BLaER1 (cell line): ENCODE measurements around the gene RNU1-3.
"Not testable (repeated sequence)": the region's sequence is repeated elsewhere in the genome, so short reads cannot be mapped to it uniquely, and the experiment has no call there.

ENCODE experiments used
- H3K27ac ChIP-seq: shearing (Covaris generic); formaldehyde crosslinking; 2 replicates; pipeline ENCODE4 v1.8.1; 2022
- H3K27me3 ChIP-seq: shearing (Covaris generic); formaldehyde crosslinking; 2 replicates; pipeline ENCODE4 v1.8.1; 2022
- H3K36me3 ChIP-seq: shearing (Covaris generic); formaldehyde crosslinking; 2 replicates; pipeline ENCODE4 v1.8.1; 2022
- H3K4me1 ChIP-seq: shearing (Covaris generic); formaldehyde crosslinking; 2 replicates; pipeline ENCODE4 v1.8.1; 2022
- H3K4me2 ChIP-seq: shearing (Covaris generic); formaldehyde crosslinking; 2 replicates; pipeline ENCODE4 v1.8.1; 2022
- H3K4me3 ChIP-seq: shearing (Covaris generic); formaldehyde crosslinking; 2 replicates; pipeline ENCODE4 v1.8.1; 2022
- H3K9ac ChIP-seq: shearing (Covaris generic); formaldehyde crosslinking; 2 replicates; pipeline ENCODE4 v1.8.1; 2022
- H3K9me3 ChIP-seq: shearing (Covaris generic); formaldehyde crosslinking; 2 replicates; pipeline ENCODE4 v1.8.1; 2022
- H4K20me1 ChIP-seq: shearing (Covaris generic); formaldehyde crosslinking; 2 replicates; pipeline ENCODE4 v1.8.1; 2022

RNU1-3 gene

GRCh38 chr1:16651560-16651959 lies 15.2 kb downstream of the RNU1-3 start:
- H3K9me3 ChIP-seq, H3K4me1 ChIP-seq, H3K9ac ChIP-seq, H4K20me1 ChIP-seq, H3K36me3 ChIP-seq, H3K4me2 ChIP-seq, H3K4me3 ChIP-seq, H3K27ac ChIP-seq, H3K27me3 ChIP-seq: not testable (repeated sequence)

DNA sequence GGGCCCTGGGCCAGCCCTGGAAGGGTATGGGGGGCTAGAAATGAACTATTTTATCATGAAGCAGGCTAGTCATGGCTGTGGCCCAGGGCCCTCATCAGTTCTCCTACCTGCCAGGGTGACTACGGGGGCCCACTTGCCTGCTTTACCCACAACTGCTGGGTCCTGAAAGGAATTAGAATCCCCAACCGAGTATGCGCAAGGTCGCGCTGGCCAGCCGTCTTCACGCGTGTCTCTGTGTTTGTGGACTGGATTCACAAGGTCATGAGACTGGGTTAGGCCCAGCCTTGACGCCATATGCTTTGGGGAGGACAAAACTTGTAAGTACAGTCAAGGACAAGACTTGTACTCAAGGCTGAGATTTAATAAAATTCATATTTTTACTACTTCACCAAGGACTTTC lies 16.8 kb downstream of the RNU1-3 start:
- not testable (repeated sequence) for H3K27ac ChIP-seq, H3K4me1 ChIP-seq, H3K9ac ChIP-seq, H3K4me2 ChIP-seq, H3K9me3 ChIP-seq, H3K36me3 ChIP-seq, H4K20me1 ChIP-seq, H3K4me3 ChIP-seq, H3K27me3 ChIP-seq

DNA sequence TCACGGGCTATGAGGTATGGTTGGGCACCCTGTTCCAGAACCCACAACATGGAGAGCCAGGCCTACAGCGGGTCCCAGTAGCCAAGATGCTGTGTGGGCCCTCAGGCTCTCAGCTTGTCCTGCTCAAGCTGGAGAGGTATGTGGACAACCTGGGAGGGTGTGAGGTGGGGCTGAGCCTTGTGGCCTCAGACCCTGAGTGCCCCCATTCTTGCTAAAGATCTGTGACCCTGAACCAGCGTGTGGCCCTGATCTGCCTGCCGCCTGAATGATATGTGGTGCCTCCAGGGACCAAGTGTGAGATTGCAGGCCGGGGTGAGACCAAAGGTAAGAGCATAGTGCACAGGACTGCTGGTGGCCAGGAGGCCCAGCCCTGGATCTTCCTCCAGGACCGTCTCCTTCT lies 17.4 kb downstream of the RNU1-3 start:
- H4K20me1 ChIP-seq, H3K4me3 ChIP-seq, H3K9ac ChIP-seq, H3K27ac ChIP-seq, H3K9me3 ChIP-seq, H3K4me1 ChIP-seq, H3K27me3 ChIP-seq, H3K4me2 ChIP-seq, H3K36me3 ChIP-seq: not testable (repeated sequence)

GRCh38 chr1:16648756-16649155 lies 18.0 kb downstream of the RNU1-3 start:
- H3K9me3 ChIP-seq, H3K4me2 ChIP-seq, H3K27me3 ChIP-seq, H3K27ac ChIP-seq, H3K4me3 ChIP-seq, H3K36me3 ChIP-seq, H3K9ac ChIP-seq, H4K20me1 ChIP-seq: not testable (repeated sequence)
- peaks cover 12% of the 10 kb centered on the region for H3K4me1 ChIP-seq

GRCh38 chr1:16648250-16648649 lies 18.5 kb downstream of the RNU1-3 start:
- not testable (repeated sequence) for H3K4me3 ChIP-seq, H3K4me2 ChIP-seq

GRCh38 chr1:16647179-16648176 lies 19.3 kb downstream of the RNU1-3 start:
- H3K9ac ChIP-seq, H3K9me3 ChIP-seq, H3K36me3 ChIP-seq, H3K27ac ChIP-seq, H3K4me3 ChIP-seq, H3K27me3 ChIP-seq, H3K4me2 ChIP-seq: not testable (repeated sequence)
- Histone ChIP-seq H4K20me1 (peaks cover 12% of the 10 kb centered on the region; the same call in 1 of the 2 replicates), H3K4me1 (peaks cover 25% of the 10 kb centered on the region)

More at GRCh38 chr1:16648250-16648649, 18.5 kb downstream of the RNU1-3 start:
- H3K27ac ChIP-seq, H3K27me3 ChIP-seq, H3K9ac ChIP-seq, H4K20me1 ChIP-seq, H3K36me3 ChIP-seq, H3K9me3 ChIP-seq: not testable (repeated sequence)
- H3K4me1 ChIP-seq: peaks cover 17% of the 10 kb centered on the region

- H3K27ac ChIP-seq, H3K4me3 ChIP-seq, H3K9me3 ChIP-seq, H3K4me2 ChIP-seq, H3K27me3 ChIP-seq, H3K9ac ChIP-seq: not testable (repeated sequence)
- H3K4me1 ChIP-seq: peaks cover 26% of the 10 kb centered on the region
- H3K36me3 ChIP-seq: peaks cover 12% of the 10 kb centered on the region; the same call in 1 of the 2 replicates
- peaks cover 20% of the 10 kb centered on the region; the same call in 1 of the 2 replicates for H4K20me1 ChIP-seq
Measured at GRCh38 chr1:16646716-16647115, 20.0 kb downstream of the RNU1-3 start.

DNA sequence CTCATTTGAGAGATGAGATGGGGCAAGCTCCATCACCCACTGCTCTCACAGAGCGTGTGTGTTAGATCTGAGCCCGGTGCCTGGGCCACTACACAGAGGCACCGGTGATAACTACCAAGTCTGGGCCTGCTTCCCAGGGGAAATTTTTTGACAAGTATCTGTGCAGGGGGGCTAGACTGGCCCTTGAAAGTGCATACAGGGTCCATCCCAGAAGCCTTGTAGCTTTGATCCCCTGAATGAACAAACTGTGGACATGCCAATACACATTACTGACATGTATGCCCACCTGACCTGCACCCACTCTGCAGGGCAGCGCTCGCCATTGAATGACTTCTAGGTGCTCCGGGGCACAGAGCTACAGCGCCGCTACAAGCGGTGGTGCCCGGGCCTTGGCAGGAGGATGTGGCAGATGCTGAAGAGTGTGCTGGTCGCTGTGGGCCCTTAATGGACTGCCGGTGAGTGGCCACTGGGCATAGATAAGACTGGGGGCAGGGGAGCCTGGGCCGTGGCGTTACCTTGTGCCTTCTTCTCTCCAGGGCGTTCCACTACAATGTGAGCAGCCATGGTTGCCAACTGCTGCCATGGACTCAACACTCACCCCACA lies 20.6 kb downstream of the RNU1-3 start:
- H3K4me3 ChIP-seq, H3K27ac ChIP-seq, H3K9ac ChIP-seq, H3K9me3 ChIP-seq, H3K27me3 ChIP-seq, H3K4me2 ChIP-seq: not testable (repeated sequence)
- peaks cover 26% of the 10 kb centered on the region for H3K4me1 ChIP-seq
- H3K36me3 ChIP-seq: peaks cover 12% of the 10 kb centered on the region; the same call in 1 of the 2 replicates
- H4K20me1 ChIP-seq: peaks cover 26% of the 10 kb centered on the region

GRCh38 chr1:16645271-16646060 lies 21.3 kb downstream of the RNU1-3 start:
- Histone ChIP-seq H3K36me3 (peaks cover 12% of the 10 kb centered on the region; the same call in 1 of the 2 replicates), H3K9ac (peak overlapping the region; percentile 91), H3K4me1 (peaks cover 26% of the 10 kb centered on the region), H4K20me1 (peaks cover 32% of the 10 kb centered on the region), H3K4me2 (peak overlapping the region; percentile 88), H3K27ac (peak overlapping the region; percentile 80), H3K4me3 (peak overlapping the region; percentile 77)
- H3K9me3 ChIP-seq, H3K27me3 ChIP-seq: not testable (repeated sequence)

DNA sequence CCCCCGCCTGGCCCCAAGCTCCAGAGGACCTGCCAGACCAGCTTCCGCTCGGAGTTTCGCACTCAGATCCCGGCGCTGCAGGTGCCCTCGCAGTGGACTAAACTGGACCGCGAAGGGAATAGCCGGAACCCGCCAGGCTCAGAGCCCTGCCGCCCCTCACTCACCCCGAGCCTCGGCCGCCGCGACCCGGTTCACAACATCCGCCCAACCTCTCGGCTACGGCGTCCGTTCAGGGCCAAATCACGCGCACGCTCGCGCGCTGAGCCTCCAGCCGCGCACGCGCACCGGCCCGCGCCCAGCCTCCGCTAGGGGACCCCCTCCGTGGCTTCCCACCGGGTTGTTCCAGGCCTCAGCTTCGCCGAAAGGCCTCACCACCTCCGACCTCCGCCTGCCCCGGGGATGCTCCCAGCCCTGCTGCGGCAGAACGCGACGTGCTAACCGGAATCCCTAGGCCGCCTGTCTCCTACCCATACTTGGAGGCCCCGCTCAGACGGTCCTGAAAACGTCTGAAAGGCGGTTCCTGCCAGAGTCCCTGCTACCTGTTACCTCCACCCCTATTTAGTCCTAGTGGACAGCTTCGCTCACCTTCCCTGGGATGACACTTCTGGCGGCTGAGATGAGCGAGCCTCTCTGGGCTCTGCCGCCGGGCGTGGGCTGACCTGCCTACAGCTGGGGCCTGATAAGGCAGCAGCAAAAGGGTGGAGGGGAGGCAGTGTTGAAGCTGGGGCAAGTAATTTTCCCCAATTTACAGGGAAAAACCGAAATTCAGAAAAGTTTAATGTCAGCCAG lies 22.1 kb downstream of the RNU1-3 start:
- peak overlapping the region; percentile 80 for H3K27ac ChIP-seq
- peaks cover 26% of the 10 kb centered on the region for H3K4me1 ChIP-seq
- not testable (repeated sequence) for H3K9me3 ChIP-seq, H3K27me3 ChIP-seq
- peaks cover 12% of the 10 kb centered on the region; the same call in 1 of the 2 replicates for H3K36me3 ChIP-seq
- H3K4me2 ChIP-seq: peak overlapping the region; percentile 88
- peak overlapping the region; percentile 91 for H3K9ac ChIP-seq
- peaks cover 35% of the 10 kb centered on the region for H4K20me1 ChIP-seq
- peak overlapping the region; percentile 77 for H3K4me3 ChIP-seq
